GM12873 (cell line): Measurements from ENCODE around the gene EIPR1.

Source experiments
- TF ChIP-seq, protein P1 (sequence below): IDR thresholded peaks from 2 replicates; pipeline ENCODE4 v1.5.1; 2012; ENCODE audit warnings: low read depth, mild to moderate bottlenecking, moderate library complexity, low read length, control low read depth; ENCODE audit not compliant: insufficient read depth; ENCODE audit errors: missing control alignments

The EIPR1 gene

DNA sequence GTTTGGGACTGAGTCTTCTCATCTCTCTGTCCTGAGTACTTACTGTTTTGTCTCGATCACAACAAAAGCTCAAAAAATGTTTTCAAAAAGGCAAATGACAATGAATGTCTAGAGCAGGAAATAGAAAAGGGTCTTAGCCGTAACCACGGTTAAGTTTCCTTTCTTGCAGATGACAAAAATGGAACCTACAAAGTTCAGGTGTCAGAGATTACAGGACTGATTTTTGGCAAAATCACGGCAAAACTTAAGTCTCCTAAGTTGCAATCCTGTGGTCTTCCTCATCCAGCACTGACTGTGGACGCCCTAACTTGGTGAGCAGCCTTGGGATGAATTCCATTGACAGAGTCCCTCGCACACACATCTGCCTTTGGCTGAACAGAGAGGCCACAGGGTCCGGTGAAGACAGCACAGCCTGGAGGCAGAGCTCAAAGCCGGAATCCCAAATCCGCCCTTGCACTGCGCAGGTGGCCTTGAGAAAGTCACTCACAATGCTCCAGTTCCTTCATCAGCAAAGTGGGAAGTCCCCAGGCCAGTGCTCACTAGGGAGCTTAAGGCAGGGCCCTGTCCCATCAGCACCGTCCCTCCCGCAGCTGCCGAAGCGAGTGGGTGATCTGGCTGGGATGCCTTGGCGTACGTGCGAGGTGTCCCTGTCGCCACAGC, 55.2 kb downstream of the EIPR1 start:
- TF ChIP-seq, protein P1, sequence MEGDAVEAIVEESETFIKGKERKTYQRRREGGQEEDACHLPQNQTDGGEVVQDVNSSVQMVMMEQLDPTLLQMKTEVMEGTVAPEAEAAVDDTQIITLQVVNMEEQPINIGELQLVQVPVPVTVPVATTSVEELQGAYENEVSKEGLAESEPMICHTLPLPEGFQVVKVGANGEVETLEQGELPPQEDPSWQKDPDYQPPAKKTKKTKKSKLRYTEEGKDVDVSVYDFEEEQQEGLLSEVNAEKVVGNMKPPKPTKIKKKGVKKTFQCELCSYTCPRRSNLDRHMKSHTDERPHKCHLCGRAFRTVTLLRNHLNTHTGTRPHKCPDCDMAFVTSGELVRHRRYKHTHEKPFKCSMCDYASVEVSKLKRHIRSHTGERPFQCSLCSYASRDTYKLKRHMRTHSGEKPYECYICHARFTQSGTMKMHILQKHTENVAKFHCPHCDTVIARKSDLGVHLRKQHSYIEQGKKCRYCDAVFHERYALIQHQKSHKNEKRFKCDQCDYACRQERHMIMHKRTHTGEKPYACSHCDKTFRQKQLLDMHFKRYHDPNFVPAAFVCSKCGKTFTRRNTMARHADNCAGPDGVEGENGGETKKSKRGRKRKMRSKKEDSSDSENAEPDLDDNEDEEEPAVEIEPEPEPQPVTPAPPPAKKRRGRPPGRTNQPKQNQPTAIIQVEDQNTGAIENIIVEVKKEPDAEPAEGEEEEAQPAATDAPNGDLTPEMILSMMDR, result no peak

DNA sequence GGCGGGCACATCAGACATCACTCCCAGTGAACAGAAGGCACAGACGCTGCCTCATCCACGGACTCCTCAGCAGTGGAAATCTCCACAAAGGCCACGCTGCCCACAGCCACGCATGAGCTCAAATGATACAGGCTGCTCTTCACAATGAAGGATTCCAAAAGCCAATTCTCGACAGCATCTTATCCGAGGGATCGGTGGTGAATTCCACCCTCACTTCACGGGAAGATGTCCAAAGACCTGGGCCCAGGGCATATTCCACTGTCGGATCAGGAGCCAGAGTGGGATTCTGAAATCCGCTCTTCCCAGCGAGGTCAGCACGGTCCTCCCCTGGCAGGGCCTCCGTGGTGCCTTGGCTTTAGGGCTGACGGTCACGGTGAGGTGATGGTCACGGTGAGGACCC, 55.8 kb downstream of the EIPR1 start:
- TF ChIP-seq, protein P1, result no peak

DNA sequence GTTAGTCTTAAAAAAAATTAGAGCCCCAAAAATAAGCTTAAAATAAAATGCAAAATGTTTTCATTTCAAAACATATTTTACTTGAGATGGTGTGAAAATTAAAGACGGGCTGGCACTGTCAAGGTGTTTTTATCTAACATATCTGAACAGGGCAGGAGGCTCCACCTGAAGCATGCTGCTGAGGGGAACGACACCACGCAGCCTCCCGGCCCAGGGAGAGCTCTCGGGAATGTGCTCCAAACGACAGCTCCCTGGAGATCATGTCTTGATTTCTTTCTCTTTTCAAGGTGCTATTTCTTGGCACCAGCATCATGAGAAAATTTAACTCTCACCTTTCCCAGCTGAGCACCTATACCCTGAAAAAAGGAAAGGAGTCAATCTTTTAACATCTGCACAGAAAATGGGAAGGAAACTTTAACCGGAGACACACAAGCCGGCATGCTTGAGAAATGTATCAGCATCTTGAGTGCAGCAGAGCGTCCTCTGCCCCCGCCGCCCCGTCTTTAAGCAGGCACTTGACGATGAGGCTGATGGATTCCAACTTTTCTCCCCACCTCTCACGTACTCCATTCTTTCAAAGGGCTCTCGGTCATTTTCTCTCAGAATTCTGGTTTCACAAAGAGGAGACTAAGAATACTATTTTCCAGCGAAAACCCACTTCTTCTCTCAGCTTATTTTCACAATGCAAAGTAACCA, 56.6 kb downstream of the EIPR1 start:
- TF ChIP-seq, protein P1, result no peak

DNA sequence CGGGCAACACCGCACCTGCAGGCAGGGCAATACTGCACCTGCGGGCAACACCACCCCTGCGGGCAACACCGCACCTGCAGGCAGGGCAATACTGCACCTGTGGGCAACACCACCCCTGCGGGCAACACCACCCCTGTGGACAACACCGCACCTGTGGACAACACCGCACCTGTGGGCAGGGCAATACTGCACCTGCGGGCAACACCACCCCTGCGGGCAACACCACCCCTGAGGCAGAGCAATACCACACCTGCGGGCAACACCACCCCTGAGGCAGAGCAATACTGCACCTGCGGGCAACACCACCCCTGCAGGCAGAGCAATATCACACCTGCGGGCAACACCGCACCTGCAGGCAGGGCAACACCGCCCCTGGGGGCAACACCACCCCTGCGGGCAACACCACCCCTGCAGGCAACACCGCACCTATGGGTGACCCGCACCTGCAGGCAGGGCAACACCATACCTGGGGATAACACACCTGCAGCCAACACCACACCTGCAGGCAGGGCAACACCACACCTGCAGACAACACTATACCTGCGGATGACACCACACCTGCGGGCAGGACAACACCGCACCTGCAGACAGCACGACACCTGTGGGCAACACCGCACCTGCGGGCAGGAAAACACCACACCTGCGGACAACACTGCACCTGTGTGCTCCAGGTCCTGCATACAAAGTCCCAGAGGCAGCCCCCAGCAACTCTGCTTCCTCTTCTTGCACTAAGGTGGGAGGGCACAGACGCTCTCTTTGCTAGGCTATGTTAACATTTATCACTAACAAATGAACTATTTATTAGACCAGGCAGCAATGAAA, 57.7 kb downstream of the EIPR1 start:
- TF ChIP-seq, protein P1, result no peak

DNA sequence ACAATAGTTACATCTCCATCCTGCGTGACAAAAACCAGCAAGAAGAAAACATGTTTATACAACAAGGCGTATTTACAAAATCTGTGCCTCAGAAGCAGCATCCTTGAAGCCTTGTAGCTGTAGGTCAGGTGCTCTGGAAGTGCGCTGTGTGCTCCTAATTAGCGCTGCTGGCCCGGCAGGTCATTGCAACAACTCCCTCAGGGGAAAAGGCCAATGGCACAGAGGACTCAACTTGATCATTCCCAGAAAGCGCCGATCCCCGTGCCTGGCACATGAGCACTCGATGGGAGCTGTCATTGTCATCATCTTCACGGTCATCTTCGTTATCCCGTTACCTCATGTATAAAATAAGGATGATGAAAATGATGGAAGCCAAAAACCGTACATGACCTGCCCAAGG, 58.5 kb downstream of the EIPR1 start:
- TF ChIP-seq, protein P1, result no peak

DNA sequence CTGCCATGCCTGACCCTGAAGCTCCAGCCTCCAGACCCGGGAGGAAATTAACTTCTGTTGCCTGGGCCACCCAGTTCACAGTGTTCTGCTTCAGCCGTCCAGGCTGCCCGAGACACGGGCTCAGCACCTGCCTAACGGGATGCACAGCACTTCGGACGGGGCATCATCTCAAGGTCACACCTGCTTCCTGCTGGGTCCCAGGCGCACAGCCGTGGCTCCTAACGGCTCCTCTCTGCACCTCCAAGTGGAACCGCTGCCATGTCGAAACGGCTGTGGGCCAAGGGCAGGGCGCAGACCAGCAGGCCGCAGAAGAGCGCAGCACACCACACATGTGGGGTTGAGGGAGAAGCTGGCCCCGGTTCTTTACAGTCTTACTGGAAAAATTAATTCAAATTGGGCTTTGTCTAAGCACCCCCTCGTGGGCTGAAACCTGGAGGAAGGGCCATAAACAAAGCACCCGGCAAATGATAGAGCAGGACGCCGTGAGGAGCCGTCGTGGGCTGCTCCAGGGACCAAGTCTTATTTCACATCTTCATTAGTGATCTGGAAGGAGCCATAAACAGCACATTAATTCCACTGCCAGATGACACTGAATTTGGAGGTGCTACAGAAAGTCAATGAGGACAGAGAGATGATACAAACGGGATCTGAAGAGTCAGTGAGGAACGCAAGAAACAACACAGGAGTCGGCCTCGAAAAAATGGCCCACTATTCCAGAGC, 59.6 kb downstream of the EIPR1 start:
- TF ChIP-seq, protein P1, result no peak
